HL-60 (cell line): ENCODE measurements around the gene ADCY5.

ENCODE experiments used
- GABPA ChIP-seq: IDR thresholded peaks from 2 replicates; pipeline ENCODE4 v1.6.1; 2012; ENCODE audit warnings: low read depth
- POLR2AphosphoS5 ChIP-seq: IDR thresholded peaks from 2 replicates; pipeline ENCODE4 v1.6.1; 2012; ENCODE audit warnings: low read depth
- SPI1 ChIP-seq: IDR thresholded peaks from 2 replicates; pipeline ENCODE4 v1.6.1; 2012; ENCODE audit warnings: low read depth, mild to moderate bottlenecking, borderline replicate concordance
- TF ChIP-seq, protein P1 (sequence below): IDR thresholded peaks from one replicate; pipeline ENCODE4 v1.5.1; 2011; ENCODE audit warnings: low read length, control low read depth, inconsistent platforms; ENCODE audit not compliant: insufficient read depth
- TF ChIP-seq, protein P2 (sequence below): IDR thresholded peaks from 2 replicates; pipeline ENCODE4 v1.6.1; 2012; ENCODE audit warnings: low read depth; ENCODE audit not compliant: insufficient replicate concordance

DNA sequence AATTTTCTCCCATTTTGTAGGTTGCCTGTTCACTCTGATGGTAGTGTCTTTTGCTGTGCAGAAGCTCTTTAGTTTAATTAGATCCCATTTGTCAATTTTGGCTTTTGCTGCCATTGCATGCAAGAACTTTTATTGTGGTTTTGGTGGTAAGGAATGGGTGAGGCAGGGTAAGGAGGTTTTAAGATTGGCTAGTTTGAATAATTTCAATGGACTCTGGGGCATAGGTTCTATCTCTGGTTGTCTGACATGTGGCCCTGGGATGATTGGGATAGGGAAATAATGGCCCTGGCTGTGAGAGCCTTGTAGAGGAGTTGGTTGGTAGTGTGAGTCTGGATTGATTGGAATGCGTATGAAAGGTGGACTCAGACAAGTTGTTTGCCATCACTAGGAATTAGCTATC, 209.1 kb downstream of the ADCY5 start:
- no peak for TF ChIP-seq POLR2AphosphoS5
- TF ChIP-seq, protein P1, sequence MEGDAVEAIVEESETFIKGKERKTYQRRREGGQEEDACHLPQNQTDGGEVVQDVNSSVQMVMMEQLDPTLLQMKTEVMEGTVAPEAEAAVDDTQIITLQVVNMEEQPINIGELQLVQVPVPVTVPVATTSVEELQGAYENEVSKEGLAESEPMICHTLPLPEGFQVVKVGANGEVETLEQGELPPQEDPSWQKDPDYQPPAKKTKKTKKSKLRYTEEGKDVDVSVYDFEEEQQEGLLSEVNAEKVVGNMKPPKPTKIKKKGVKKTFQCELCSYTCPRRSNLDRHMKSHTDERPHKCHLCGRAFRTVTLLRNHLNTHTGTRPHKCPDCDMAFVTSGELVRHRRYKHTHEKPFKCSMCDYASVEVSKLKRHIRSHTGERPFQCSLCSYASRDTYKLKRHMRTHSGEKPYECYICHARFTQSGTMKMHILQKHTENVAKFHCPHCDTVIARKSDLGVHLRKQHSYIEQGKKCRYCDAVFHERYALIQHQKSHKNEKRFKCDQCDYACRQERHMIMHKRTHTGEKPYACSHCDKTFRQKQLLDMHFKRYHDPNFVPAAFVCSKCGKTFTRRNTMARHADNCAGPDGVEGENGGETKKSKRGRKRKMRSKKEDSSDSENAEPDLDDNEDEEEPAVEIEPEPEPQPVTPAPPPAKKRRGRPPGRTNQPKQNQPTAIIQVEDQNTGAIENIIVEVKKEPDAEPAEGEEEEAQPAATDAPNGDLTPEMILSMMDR: no peak
- TF ChIP-seq, protein P2, sequence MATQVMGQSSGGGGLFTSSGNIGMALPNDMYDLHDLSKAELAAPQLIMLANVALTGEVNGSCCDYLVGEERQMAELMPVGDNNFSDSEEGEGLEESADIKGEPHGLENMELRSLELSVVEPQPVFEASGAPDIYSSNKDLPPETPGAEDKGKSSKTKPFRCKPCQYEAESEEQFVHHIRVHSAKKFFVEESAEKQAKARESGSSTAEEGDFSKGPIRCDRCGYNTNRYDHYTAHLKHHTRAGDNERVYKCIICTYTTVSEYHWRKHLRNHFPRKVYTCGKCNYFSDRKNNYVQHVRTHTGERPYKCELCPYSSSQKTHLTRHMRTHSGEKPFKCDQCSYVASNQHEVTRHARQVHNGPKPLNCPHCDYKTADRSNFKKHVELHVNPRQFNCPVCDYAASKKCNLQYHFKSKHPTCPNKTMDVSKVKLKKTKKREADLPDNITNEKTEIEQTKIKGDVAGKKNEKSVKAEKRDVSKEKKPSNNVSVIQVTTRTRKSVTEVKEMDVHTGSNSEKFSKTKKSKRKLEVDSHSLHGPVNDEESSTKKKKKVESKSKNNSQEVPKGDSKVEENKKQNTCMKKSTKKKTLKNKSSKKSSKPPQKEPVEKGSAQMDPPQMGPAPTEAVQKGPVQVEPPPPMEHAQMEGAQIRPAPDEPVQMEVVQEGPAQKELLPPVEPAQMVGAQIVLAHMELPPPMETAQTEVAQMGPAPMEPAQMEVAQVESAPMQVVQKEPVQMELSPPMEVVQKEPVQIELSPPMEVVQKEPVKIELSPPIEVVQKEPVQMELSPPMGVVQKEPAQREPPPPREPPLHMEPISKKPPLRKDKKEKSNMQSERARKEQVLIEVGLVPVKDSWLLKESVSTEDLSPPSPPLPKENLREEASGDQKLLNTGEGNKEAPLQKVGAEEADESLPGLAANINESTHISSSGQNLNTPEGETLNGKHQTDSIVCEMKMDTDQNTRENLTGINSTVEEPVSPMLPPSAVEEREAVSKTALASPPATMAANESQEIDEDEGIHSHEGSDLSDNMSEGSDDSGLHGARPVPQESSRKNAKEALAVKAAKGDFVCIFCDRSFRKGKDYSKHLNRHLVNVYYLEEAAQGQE: no peak
- no peak for TF ChIP-seq SPI1
- TF ChIP-seq GABPA: no peak
